ENCODE results near the gene ALK. TPM values are rescaled to one million over a fixed set of nuclear protein-coding genes. Genes with fewer than 3 reads are reported as not detected.

ALK gene
- total RNA-seq, 2 experiments from 2014 or later, result not detected

- DNase-seq (no peak), ATAC-seq (no peak)
- H3K4me1 Mint-ChIP-seq (ENCODE audit: low read depth), result no peaks in the 10 kb centered on the region
- CTCF ChIA-PET, result no interaction called here
- H3K27me3 Mint-ChIP-seq, result peaks cover 1% of the 10 kb centered on the region
- H3K9me3 Mint-ChIP-seq, result no peaks in the 10 kb centered on the region
- H3K36me3 Mint-ChIP-seq (ENCODE audit: low read depth), result no peaks in the 10 kb centered on the region
- intact Hi-C loops (cut with micrococcal nuclease), result no loop called here
- no peak for TF ChIP-seq CTCF (IDR thresholded peaks at IDR 0.05)
- POLR2A ChIA-PET, result no interaction called here
- H3K27ac Mint-ChIP-seq, result no peak overlapping the region
- no peak overlapping the region for H3K4me3 Mint-ChIP-seq
These were observed 695.0 kb downstream of the ALK start for GRCh38 chr2:29226375-29226774.

GRCh38 chr2:29225814-29226213 is 695.6 kb downstream of the ALK start:
- H3K36me3 Mint-ChIP-seq (ENCODE audit: low read depth), result no peaks in the 10 kb centered on the region
- H3K9me3 Mint-ChIP-seq, result no peaks in the 10 kb centered on the region
- H3K4me3 Mint-ChIP-seq, result no peak overlapping the region
- intact Hi-C loops (cut with micrococcal nuclease), result no loop called here
- ChIA-PET POLR2A (no interaction called here), CTCF (no interaction called here)
- DNase-seq (no peak), ATAC-seq (no peak)
- H3K27me3 Mint-ChIP-seq, result peaks cover 1% of the 10 kb centered on the region
- no peaks in the 10 kb centered on the region for H3K4me1 Mint-ChIP-seq (ENCODE audit: low read depth)
- no peak overlapping the region for H3K27ac Mint-ChIP-seq
- no peak for TF ChIP-seq CTCF (IDR thresholded peaks at IDR 0.05)

GRCh38 chr2:29224693-29225551 is 696.5 kb downstream of the ALK start:
- TF ChIP-seq CTCF (IDR thresholded peaks at IDR 0.05), result no peak
- Mint-ChIP-seq H3K4me3 (no peak overlapping the region), H3K27me3 (peaks cover 1% of the 10 kb centered on the region), H3K9me3 (no peaks in the 10 kb centered on the region), H3K27ac (no peak overlapping the region), H3K4me1 (ENCODE audit: low read depth) (no peaks in the 10 kb centered on the region), H3K36me3 (ENCODE audit: low read depth) (no peaks in the 10 kb centered on the region)
- intact Hi-C loops (cut with micrococcal nuclease), result no loop called here
- ATAC-seq (no peak), DNase-seq (no peak)
- ChIA-PET CTCF (interaction anchor here (1.2 kb wide), 1 partner anchor 14 kb away, joined by 3 read pairs; no protein-coding TSS in a partner anchor), POLR2A (no interaction called here)

GRCh38 chr2:29223851-29224692 is 697.3 kb downstream of the ALK start:
- ChIA-PET CTCF (interaction anchor here (1.2 kb wide), 2 partner anchors 15 kb away, joined by 3 read pairs; no protein-coding TSS in a partner anchor), POLR2A (interaction anchor here (1.1 kb wide), 1 partner anchor 677 kb away, joined by 3 read pairs; no protein-coding TSS in a partner anchor)
- DNase-seq (no peak), ATAC-seq (no peak)
- Mint-ChIP-seq H3K9me3 (no peaks in the 10 kb centered on the region), H3K4me1 (ENCODE audit: low read depth) (no peaks in the 10 kb centered on the region), H3K36me3 (ENCODE audit: low read depth) (no peaks in the 10 kb centered on the region), H3K27ac (no peak overlapping the region), H3K4me3 (no peak overlapping the region), H3K27me3 (no peaks in the 10 kb centered on the region)
- intact Hi-C loops (cut with micrococcal nuclease), result no loop called here
- TF ChIP-seq CTCF (IDR thresholded peaks at IDR 0.05), result no peak
